H9 (cell line): ENCODE results near the gene EPB41L4A. TPM values are rescaled to one million over a fixed set of nuclear protein-coding genes. Genes with fewer than 3 reads are reported as not detected.

ENCODE experiments used
- DNase-seq: peaks from one replicate; pipeline ENCODE4 v3.0.0-alpha.2; 2017
- H2AFZ ChIP-seq: one replicate; pipeline ENCODE4 v1.6.1; 2013; ENCODE audit warnings: mild to moderate bottlenecking, low read length, control low read depth, moderate library complexity
- H2AK5ac ChIP-seq: 2 replicates; pipeline ENCODE4 v1.6.1; 2013; ENCODE audit warnings: low read length, control low read depth, mixed read lengths; ENCODE audit not compliant: insufficient read length
- H2BK120ac ChIP-seq: one replicate; pipeline ENCODE4 v1.6.1; 2013; ENCODE audit warnings: low read depth, mild to moderate bottlenecking, low read length, control low read depth, inconsistent platforms; ENCODE audit not compliant: poor library complexity, severe bottlenecking
- H2BK12ac ChIP-seq: 2 replicates; pipeline ENCODE4 v1.6.1; 2013; ENCODE audit warnings: low read length, control low read depth, mixed read lengths, low read depth; ENCODE audit not compliant: insufficient read length
- H2BK15ac ChIP-seq: 2 replicates; pipeline ENCODE4 v1.6.1; 2013; ENCODE audit warnings: low read depth, low read length, control low read depth
- H2BK20ac ChIP-seq: one replicate; pipeline ENCODE4 v1.6.1; 2013; ENCODE audit warnings: low read depth, mild to moderate bottlenecking, low read length, control low read depth, inconsistent platforms; ENCODE audit not compliant: poor library complexity, severe bottlenecking
- H2BK5ac ChIP-seq: 2 replicates; pipeline ENCODE4 v1.6.1; 2013; ENCODE audit warnings: low read length, control low read depth, mixed read lengths; ENCODE audit not compliant: insufficient read length
- H3K14ac ChIP-seq: 2 replicates; pipeline ENCODE4 v1.6.1; 2013; ENCODE audit warnings: low read length, control low read depth; ENCODE audit not compliant: insufficient read depth
- H3K18ac ChIP-seq: 2 replicates; pipeline ENCODE4 v1.6.1; 2013; ENCODE audit warnings: low read depth, mild to moderate bottlenecking, mixed read lengths, low read length, control low read depth; ENCODE audit not compliant: insufficient read length
- H3K23ac ChIP-seq: 2 replicates; pipeline ENCODE4 v1.6.1; 2013; ENCODE audit warnings: low read length, control low read depth, mixed read lengths, low read depth; ENCODE audit not compliant: insufficient read length
- H3K23me2 ChIP-seq: 2 replicates; pipeline ENCODE4 v1.6.1; 2013; ENCODE audit warnings: low read depth, mild to moderate bottlenecking, mixed read lengths, low read length, control low read depth; ENCODE audit not compliant: insufficient read length, poor library complexity, severe bottlenecking
- H3K27ac ChIP-seq: 2 replicates; pipeline ENCODE4 v1.5.1; 2013; ENCODE audit warnings: low read length, control low read depth, mixed read lengths, low read depth; ENCODE audit not compliant: insufficient read length
- H3K27me3 ChIP-seq: 2 replicates; pipeline ENCODE4 v1.6.1; 2013; ENCODE audit warnings: low read length, control low read depth, inconsistent platforms; ENCODE audit not compliant: insufficient read depth
- H3K4ac ChIP-seq: 2 replicates; pipeline ENCODE4 v1.6.1; 2013; ENCODE audit warnings: low read depth, mild to moderate bottlenecking, control low read depth, inconsistent platforms, low read length, moderate library complexity
- H3K4me1 ChIP-seq: 2 replicates; pipeline ENCODE4 v1.6.1; 2013; ENCODE audit warnings: low read length, control low read depth, inconsistent platforms; ENCODE audit not compliant: insufficient read depth
- H3K4me2 ChIP-seq: 2 replicates; pipeline ENCODE4 v1.6.1; 2013; ENCODE audit warnings: low read length, control low read depth, mixed read lengths; ENCODE audit not compliant: insufficient read length, insufficient read depth
- H3K56ac ChIP-seq: 2 replicates; pipeline ENCODE4 v1.6.1; 2013; ENCODE audit warnings: low read depth, mild to moderate bottlenecking, mixed read lengths, low read length, control low read depth; ENCODE audit not compliant: insufficient read length
- H3K79me1 ChIP-seq: 2 replicates; pipeline ENCODE4 v1.6.1; 2013; ENCODE audit warnings: low read depth, mild to moderate bottlenecking, moderate library complexity, low read length, control low read depth, inconsistent platforms; ENCODE audit not compliant: insufficient read depth, poor library complexity, severe bottlenecking
- H3K79me2 ChIP-seq: 2 replicates; pipeline ENCODE4 v1.6.1; 2013; ENCODE audit warnings: low read length, control low read depth, inconsistent platforms; ENCODE audit not compliant: insufficient read depth
- H3K9ac ChIP-seq: 2 replicates; pipeline ENCODE4 v1.6.1; 2013; ENCODE audit warnings: low read length, control low read depth, mixed read lengths; ENCODE audit not compliant: insufficient read length; ENCODE audit errors: extremely low read depth
- H3K9me3 ChIP-seq: one replicate; pipeline ENCODE4 v1.6.1; 2013; ENCODE audit warnings: low read depth, low read length, inconsistent platforms; ENCODE audit not compliant: control insufficient read depth
- H3T11ph ChIP-seq: one replicate; pipeline ENCODE4 v1.6.1; 2013; ENCODE audit warnings: mild to moderate bottlenecking, low read length, control low read depth, inconsistent platforms
- H4K20me1 ChIP-seq: one replicate; pipeline ENCODE4 v1.6.1; 2013; ENCODE audit not compliant: control insufficient read depth, insufficient read length, insufficient read depth
- H4K5ac ChIP-seq: 2 replicates; pipeline ENCODE4 v1.6.1; 2013; ENCODE audit warnings: low read depth, mild to moderate bottlenecking, mixed read lengths, low read length, control low read depth; ENCODE audit not compliant: insufficient read length
- H4K8ac ChIP-seq: replicated peaks from 2 replicates; pipeline ENCODE4 v1.6.1; 2013; ENCODE audit warnings: low read length, control low read depth, mixed read lengths, low read depth; ENCODE audit not compliant: insufficient read length
- H4K91ac ChIP-seq: 2 replicates; pipeline ENCODE4 v1.6.1; 2013; ENCODE audit warnings: low read depth, mild to moderate bottlenecking, moderate library complexity, mixed read lengths, low read length, control low read depth; ENCODE audit not compliant: insufficient read length
- H3K27ac Mint-ChIP-seq, 3 experiments: 2 replicates in 2 of 3; 3 replicates in 1 of 3; pipeline ENCODE4 v1.8.0; 2020 to 2021; ENCODE audit warnings: mixed read lengths in 3 of 3, mild to moderate bottlenecking in 1 of 3, moderate library complexity in 1 of 3
- H3K27me3 Mint-ChIP-seq: 2 replicates; pipeline ENCODE4 v1.8.0; 2021; ENCODE audit warnings: low read depth, mild to moderate bottlenecking, moderate library complexity, mixed read lengths
- H3K36me3 Mint-ChIP-seq, 3 experiments: 2 replicates in 2 of 3; 3 replicates in 1 of 3; pipeline ENCODE4 v1.8.0; 2020 to 2021; ENCODE audit warnings: low read depth in 3 of 3, mixed read lengths in 3 of 3; ENCODE audit not compliant: insufficient read depth in 1 of 3
- H3K4me1 Mint-ChIP-seq, 2 experiments: 2 replicates each; pipeline ENCODE4 v1.8.0; 2020; ENCODE audit warnings: mixed read lengths in 2 of 2
- H3K4me3 Mint-ChIP-seq, 2 experiments: 2 replicates in 1 of 2; 3 replicates in 1 of 2; pipeline ENCODE4 v1.8.0; 2020 to 2021; ENCODE audit warnings: mild to moderate bottlenecking in 2 of 2, mixed read lengths in 2 of 2, moderate library complexity in 1 of 2
- H3K9me3 Mint-ChIP-seq, 2 experiments: 2 replicates in 1 of 2; 3 replicates in 1 of 2; pipeline ENCODE4 v1.8.0; 2020; ENCODE audit warnings: mild to moderate bottlenecking in 2 of 2, mixed read lengths in 2 of 2, moderate library complexity in 1 of 2
- WGBS: extraction: QIAGEN DNeasy Blood & Tissue Kit; methylation state at CpG from one replicate; pipeline ENCODE4 v1.1.7; 2013; ENCODE audit warnings: missing lambda C conversion rate, low lambda C conversion rate, mixed read lengths; ENCODE audit not compliant: insufficient read length; ENCODE audit errors: extremely low coverage; 5-methylcytosine and 5-hydroxymethylcytosine counted together
- total RNA-seq: library from RNA; stranded (reverse); gene quantifications from 2 replicates; pipeline ENCODE4 v1.2.1, GENCODE V29; 2021
- TF ChIP-seq, protein P1 (sequence below): fragments of 200-600 bp; sonication (generic); conservative IDR thresholded peaks from 3 replicates; pipeline ENCODE4 v1.8.0; 2021; ENCODE audit warnings: antibody characterized with exemption, mild to moderate bottlenecking

Gene EPB41L4A
- total RNA-seq, 1 experiment from 2014 or later = 4.9 TPM

DNA sequence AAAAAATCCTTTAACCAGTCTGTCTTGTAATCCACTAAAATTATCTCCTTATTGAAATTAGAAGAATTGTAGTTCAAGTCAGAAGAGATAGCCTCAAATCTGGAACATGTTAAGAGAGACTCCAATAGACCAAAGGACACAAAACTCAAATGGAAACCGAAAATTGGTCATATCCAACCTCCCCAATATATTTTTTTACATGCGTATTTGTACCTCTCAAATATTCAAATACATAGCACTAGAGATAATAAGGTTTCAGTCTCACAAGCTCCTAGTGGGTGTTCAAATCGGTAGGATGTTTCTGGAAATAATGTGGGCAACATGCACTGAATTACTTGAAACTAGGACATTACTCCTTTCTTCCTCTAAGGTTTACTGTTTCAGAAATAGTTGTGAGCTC is 33.5 kb downstream of the EPB41L4A start:
- Mint-ChIP-seq H3K36me3 (peaks cover 0 to 3% (median 0%) of the 10 kb centered on the region in 3 experiments; a peak in 1 of 7 replicates), H3K9me3 (no peaks in the 10 kb centered on the region), H3K27me3 (no peaks in the 10 kb centered on the region), H3K4me3 (no peak overlapping the region), H3K4me1 (peaks cover 13 to 18% of the 10 kb centered on the region in 2 experiments), H3K27ac (no peak overlapping the region)
- no peak overlapping the region for H2BK12ac ChIP-seq
- H2BK5ac ChIP-seq = no peak overlapping the region
- H3K9ac ChIP-seq = no peak overlapping the region
- no peak overlapping the region for H4K5ac ChIP-seq
- H3K79me2 ChIP-seq = no peaks in the 10 kb centered on the region
- no peaks in the 10 kb centered on the region for H4K20me1 ChIP-seq
- no peak overlapping the region for H3K18ac ChIP-seq
- H3K9me3 ChIP-seq = no peaks in the 10 kb centered on the region
- H2BK20ac ChIP-seq = no peak overlapping the region
- no peak overlapping the region for H2AFZ ChIP-seq
- H2BK120ac ChIP-seq = no peak overlapping the region
- no CpG with 5 or more reads among the region's 3 CpGs for WGBS
- no peak overlapping the region for H4K91ac ChIP-seq
- no peak overlapping the region for H3K27ac ChIP-seq
- no peak for DNase-seq
- no peaks in the 10 kb centered on the region for H3K4me1 ChIP-seq
- H2AK5ac ChIP-seq = no peak overlapping the region
- H3K23me2 ChIP-seq = no peaks in the 10 kb centered on the region
- H3T11ph ChIP-seq = no peak overlapping the region
- no peaks in the 10 kb centered on the region for H3K79me1 ChIP-seq
- H3K4me2 ChIP-seq = no peak overlapping the region
- H3K14ac ChIP-seq = no peak overlapping the region
- H4K8ac ChIP-seq = no peak overlapping the region
- no peak overlapping the region for H3K4ac ChIP-seq
- H3K56ac ChIP-seq = no peak overlapping the region
- no peak overlapping the region for H2BK15ac ChIP-seq
- TF ChIP-seq, protein P1, sequence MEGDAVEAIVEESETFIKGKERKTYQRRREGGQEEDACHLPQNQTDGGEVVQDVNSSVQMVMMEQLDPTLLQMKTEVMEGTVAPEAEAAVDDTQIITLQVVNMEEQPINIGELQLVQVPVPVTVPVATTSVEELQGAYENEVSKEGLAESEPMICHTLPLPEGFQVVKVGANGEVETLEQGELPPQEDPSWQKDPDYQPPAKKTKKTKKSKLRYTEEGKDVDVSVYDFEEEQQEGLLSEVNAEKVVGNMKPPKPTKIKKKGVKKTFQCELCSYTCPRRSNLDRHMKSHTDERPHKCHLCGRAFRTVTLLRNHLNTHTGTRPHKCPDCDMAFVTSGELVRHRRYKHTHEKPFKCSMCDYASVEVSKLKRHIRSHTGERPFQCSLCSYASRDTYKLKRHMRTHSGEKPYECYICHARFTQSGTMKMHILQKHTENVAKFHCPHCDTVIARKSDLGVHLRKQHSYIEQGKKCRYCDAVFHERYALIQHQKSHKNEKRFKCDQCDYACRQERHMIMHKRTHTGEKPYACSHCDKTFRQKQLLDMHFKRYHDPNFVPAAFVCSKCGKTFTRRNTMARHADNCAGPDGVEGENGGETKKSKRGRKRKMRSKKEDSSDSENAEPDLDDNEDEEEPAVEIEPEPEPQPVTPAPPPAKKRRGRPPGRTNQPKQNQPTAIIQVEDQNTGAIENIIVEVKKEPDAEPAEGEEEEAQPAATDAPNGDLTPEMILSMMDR = no peak
- no peaks in the 10 kb centered on the region for H3K27me3 ChIP-seq
- no peak overlapping the region for H3K23ac ChIP-seq
